Lower lobe of right lung (tissue), 2 donors: ENCODE data around the gene NUDT14. TPM values are rescaled to one million over a fixed set of nuclear protein-coding genes. Genes with fewer than 3 reads are reported as not detected.

Source experiments
- ATAC-seq, 2 donors: fragments of 200-7000 bp; cut with Tn5 transposase; one replicate each; pipeline ENCODE4 v1.9.1; 2020 to 2022; ENCODE audit warnings: mild to moderate bottlenecking in 2 of 2, moderate library complexity in 2 of 2
- DNase-seq: peaks from one replicate; pipeline ENCODE4 v3.0.0-alpha.2; 2020
- H3K27ac ChIP-seq: fragments of 200-600 bp; one replicate; pipeline ENCODE4 v1.8.0; 2022
- H3K27me3 ChIP-seq: fragments of 200-600 bp; one replicate; pipeline ENCODE4 v1.8.0; 2022; ENCODE audit warnings: low read depth
- H3K36me3 ChIP-seq: fragments of 200-600 bp; one replicate; pipeline ENCODE4 v1.8.0; 2022; ENCODE audit warnings: mild to moderate bottlenecking
- H3K4me1 ChIP-seq: fragments of 200-600 bp; one replicate; pipeline ENCODE4 v1.8.0; 2022
- H3K4me3 ChIP-seq: fragments of 200-600 bp; one replicate; pipeline ENCODE4 v1.8.0; 2022; ENCODE audit warnings: mild to moderate bottlenecking
- H3K9me3 ChIP-seq: fragments of 200-600 bp; one replicate; pipeline ENCODE4 v1.8.0; 2022
- CTCF ChIP-seq: fragments of 200-600 bp; IDR thresholded peaks from one replicate; pipeline ENCODE4 v1.8.0; 2022; ENCODE audit warnings: antibody characterized with exemption, mild to moderate bottlenecking
- intact Hi-C: fragments of 100-400 bp; cut with DNase I; formaldehyde crosslinking; loops from one replicate; pipeline ENCODE4 v1.11.0; 2022
- long read RNA-seq: library from polyadenylated mRNA; unstranded; transcript quantifications from one replicate; pipeline ENCODE4 v2.0.0, GENCODE V29; 2021
- total RNA-seq: library from RNA; stranded (reverse); fragmentation: NEBNext Ultra II Directional; extraction: Animal tissue kit (Norgen Biotek cat#: 25700); gene quantifications from one replicate; pipeline ENCODE4 v1.2.1, GENCODE V29; 2021
- donor health status: DM: no; HTN: yes; CAD: no; lungs with severe emphysema.

The NUDT14 gene
- 54.5 TPM for total RNA-seq
- long read RNA-seq, transcript NUDT14-202 (5 exons, 845 nt), result major isoform, 13 of 31 reads
- long read RNA-seq, partial matches to known transcripts, result 5 of 31 reads
- long read RNA-seq, other reads (novel, unspliced or antisense), result 8 of 31 reads

DNA sequence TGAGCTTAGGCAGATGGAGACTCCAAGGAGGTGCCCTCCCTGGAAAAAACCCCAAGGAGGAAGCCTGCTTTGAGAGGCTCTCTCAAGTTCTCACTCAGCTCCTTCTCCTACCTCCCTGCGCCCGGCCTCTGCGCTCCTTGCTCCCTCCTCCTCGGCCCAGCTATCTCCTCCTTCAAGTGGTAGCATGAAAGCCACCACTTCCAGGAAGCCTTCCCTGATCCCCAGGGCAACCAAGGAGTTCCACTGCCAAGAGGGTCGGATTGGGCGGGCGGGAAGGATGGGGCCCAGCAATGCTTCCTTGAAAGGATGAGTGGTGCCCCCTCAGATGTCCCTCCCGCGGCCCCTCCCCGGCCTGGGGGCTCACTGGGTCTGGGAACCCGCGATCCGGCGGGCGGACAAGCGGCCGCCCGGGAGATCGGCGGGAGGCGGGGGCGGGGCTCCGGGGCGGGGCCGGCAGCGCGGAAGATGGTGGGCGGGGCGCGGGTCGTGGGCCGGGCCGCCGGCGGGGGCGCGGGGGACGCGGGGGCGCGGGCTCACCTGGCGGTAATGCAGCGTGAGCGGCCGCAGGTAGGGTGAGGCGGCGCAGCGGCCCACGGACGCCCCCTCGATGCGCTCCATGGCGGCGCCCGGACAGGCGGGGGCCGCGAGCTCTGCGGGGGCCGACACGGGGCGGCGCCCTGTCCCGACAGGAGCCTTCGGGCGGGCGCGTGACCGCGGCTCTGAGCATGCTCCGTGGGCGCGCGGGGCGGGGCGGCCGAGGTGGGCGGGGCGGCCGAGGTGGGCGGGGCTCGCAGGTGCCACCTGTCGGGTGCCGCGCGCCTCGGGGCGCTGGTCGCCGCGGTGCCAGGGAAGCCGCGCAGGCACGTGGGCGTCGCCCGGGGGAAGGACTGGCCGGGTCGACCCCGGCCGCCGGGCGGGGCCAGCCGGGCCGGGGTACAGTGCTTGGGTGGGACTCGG is at the start of gene NUDT14:
TSS of gene NUDT14 (minus strand) at position 721 of the 957 bp plus-strand sequence. CDS start at position 618, 103 bp downstream.
- ATAC-seq, result peak; percentile 89 to 91
- TF ChIP-seq CTCF, result no peak
- peak; percentile 87 for DNase-seq
- peak within 1 kb of the TSS; percentile 66 for H3K4me3 ChIP-seq
- peak within 1 kb of the TSS; percentile 25 for H3K27ac ChIP-seq
- no peaks in the 10 kb centered on the region for H3K27me3 ChIP-seq
- H3K36me3 ChIP-seq, result no peaks in the 10 kb centered on the region
- no peaks in the 10 kb centered on the region for H3K9me3 ChIP-seq
- intact Hi-C loops, result no loop called here
- peaks cover 26% of the 10 kb centered on the region for H3K4me1 ChIP-seq

- ATAC-seq (peak in 1 of 2 donors; percentile 21), DNase-seq (no peak)
- no peak overlapping the region for H3K27ac ChIP-seq
- H3K9me3 ChIP-seq, result no peaks in the 10 kb centered on the region
- TF ChIP-seq CTCF, result no peak
- H3K27me3 ChIP-seq, result no peaks in the 10 kb centered on the region
- no peaks in the 10 kb centered on the region for H3K4me1 ChIP-seq
- peaks cover 28% of the 10 kb centered on the region for H3K36me3 ChIP-seq
- intact Hi-C loops, result no loop called here
- H3K4me3 ChIP-seq, result no peak overlapping the region
These were observed 48.1 kb upstream of the NUDT14 start for GRCh38 chr14:105229099-105229655.

- Histone ChIP-seq H3K27me3 (no peaks in the 10 kb centered on the region), H3K4me1 (no peaks in the 10 kb centered on the region), H3K4me3 (no peak overlapping the region), H3K36me3 (peaks cover 28% of the 10 kb centered on the region), H3K27ac (no peak overlapping the region), H3K9me3 (no peaks in the 10 kb centered on the region)
- no peak for ATAC-seq
- intact Hi-C loops, result no loop called here
- DNase-seq, result no peak
- TF ChIP-seq CTCF, result no peak
These were observed 47.5 kb upstream of the NUDT14 start for GRCh38 chr14:105228562-105228961.

- intact Hi-C loops, result no loop called here
These were observed 46.2 kb upstream of the NUDT14 start for GRCh38 chr14:105227346-105227745.

More at GRCh38 chr14:105227346-105227745, 46.2 kb upstream of the NUDT14 start:
- TF ChIP-seq CTCF, result no peak
- Histone ChIP-seq H3K9me3 (no peaks in the 10 kb centered on the region), H3K36me3 (peaks cover 28% of the 10 kb centered on the region), H3K4me1 (no peaks in the 10 kb centered on the region), H3K27ac (no peak overlapping the region), H3K4me3 (no peak overlapping the region), H3K27me3 (no peaks in the 10 kb centered on the region)
- no peak for ATAC-seq
- no peak for DNase-seq
